H9 (cell line): ENCODE results near the gene PTPN2. TPM values are rescaled to one million over a fixed set of nuclear protein-coding genes. Genes with fewer than 3 reads are reported as not detected.
"Not testable (repeated sequence)": the region's sequence is repeated elsewhere in the genome, so short reads cannot be mapped to it uniquely, and the experiment has no call there.

Experiments used
- DNase-seq: peaks from one replicate; pipeline ENCODE4 v3.0.0-alpha.2; 2017
- H2AFZ ChIP-seq: one replicate; pipeline ENCODE4 v1.6.1; 2013; ENCODE audit warnings: mild to moderate bottlenecking, low read length, control low read depth, moderate library complexity
- H2AK5ac ChIP-seq: 2 replicates; pipeline ENCODE4 v1.6.1; 2013; ENCODE audit warnings: low read length, control low read depth, mixed read lengths; ENCODE audit not compliant: insufficient read length
- H2BK120ac ChIP-seq: one replicate; pipeline ENCODE4 v1.6.1; 2013; ENCODE audit warnings: low read depth, mild to moderate bottlenecking, low read length, control low read depth, inconsistent platforms; ENCODE audit not compliant: poor library complexity, severe bottlenecking
- H2BK12ac ChIP-seq: 2 replicates; pipeline ENCODE4 v1.6.1; 2013; ENCODE audit warnings: low read length, control low read depth, mixed read lengths, low read depth; ENCODE audit not compliant: insufficient read length
- H2BK15ac ChIP-seq: 2 replicates; pipeline ENCODE4 v1.6.1; 2013; ENCODE audit warnings: low read depth, low read length, control low read depth
- H2BK20ac ChIP-seq: one replicate; pipeline ENCODE4 v1.6.1; 2013; ENCODE audit warnings: low read depth, mild to moderate bottlenecking, low read length, control low read depth, inconsistent platforms; ENCODE audit not compliant: poor library complexity, severe bottlenecking
- H2BK5ac ChIP-seq: 2 replicates; pipeline ENCODE4 v1.6.1; 2013; ENCODE audit warnings: low read length, control low read depth, mixed read lengths; ENCODE audit not compliant: insufficient read length
- H3K14ac ChIP-seq: 2 replicates; pipeline ENCODE4 v1.6.1; 2013; ENCODE audit warnings: low read length, control low read depth; ENCODE audit not compliant: insufficient read depth
- H3K18ac ChIP-seq: 2 replicates; pipeline ENCODE4 v1.6.1; 2013; ENCODE audit warnings: low read depth, mild to moderate bottlenecking, mixed read lengths, low read length, control low read depth; ENCODE audit not compliant: insufficient read length
- H3K23ac ChIP-seq: 2 replicates; pipeline ENCODE4 v1.6.1; 2013; ENCODE audit warnings: low read length, control low read depth, mixed read lengths, low read depth; ENCODE audit not compliant: insufficient read length
- H3K23me2 ChIP-seq: 2 replicates; pipeline ENCODE4 v1.6.1; 2013; ENCODE audit warnings: low read depth, mild to moderate bottlenecking, mixed read lengths, low read length, control low read depth; ENCODE audit not compliant: insufficient read length, poor library complexity, severe bottlenecking
- H3K27ac ChIP-seq: 2 replicates; pipeline ENCODE4 v1.5.1; 2013; ENCODE audit warnings: low read length, control low read depth, mixed read lengths, low read depth; ENCODE audit not compliant: insufficient read length
- H3K27me3 ChIP-seq: 2 replicates; pipeline ENCODE4 v1.6.1; 2013; ENCODE audit warnings: low read length, control low read depth, inconsistent platforms; ENCODE audit not compliant: insufficient read depth
- H3K4ac ChIP-seq: 2 replicates; pipeline ENCODE4 v1.6.1; 2013; ENCODE audit warnings: low read depth, mild to moderate bottlenecking, control low read depth, inconsistent platforms, low read length, moderate library complexity
- H3K4me1 ChIP-seq: 2 replicates; pipeline ENCODE4 v1.6.1; 2013; ENCODE audit warnings: low read length, control low read depth, inconsistent platforms; ENCODE audit not compliant: insufficient read depth
- H3K4me2 ChIP-seq: 2 replicates; pipeline ENCODE4 v1.6.1; 2013; ENCODE audit warnings: low read length, control low read depth, mixed read lengths; ENCODE audit not compliant: insufficient read length, insufficient read depth
- H3K56ac ChIP-seq: 2 replicates; pipeline ENCODE4 v1.6.1; 2013; ENCODE audit warnings: low read depth, mild to moderate bottlenecking, mixed read lengths, low read length, control low read depth; ENCODE audit not compliant: insufficient read length
- H3K79me1 ChIP-seq: 2 replicates; pipeline ENCODE4 v1.6.1; 2013; ENCODE audit warnings: low read depth, mild to moderate bottlenecking, moderate library complexity, low read length, control low read depth, inconsistent platforms; ENCODE audit not compliant: insufficient read depth, poor library complexity, severe bottlenecking
- H3K79me2 ChIP-seq: 2 replicates; pipeline ENCODE4 v1.6.1; 2013; ENCODE audit warnings: low read length, control low read depth, inconsistent platforms; ENCODE audit not compliant: insufficient read depth
- H3K9ac ChIP-seq: 2 replicates; pipeline ENCODE4 v1.6.1; 2013; ENCODE audit warnings: low read length, control low read depth, mixed read lengths; ENCODE audit not compliant: insufficient read length; ENCODE audit errors: extremely low read depth
- H3K9me3 ChIP-seq: one replicate; pipeline ENCODE4 v1.6.1; 2013; ENCODE audit warnings: low read depth, low read length, inconsistent platforms; ENCODE audit not compliant: control insufficient read depth
- H3T11ph ChIP-seq: one replicate; pipeline ENCODE4 v1.6.1; 2013; ENCODE audit warnings: mild to moderate bottlenecking, low read length, control low read depth, inconsistent platforms
- H4K20me1 ChIP-seq: one replicate; pipeline ENCODE4 v1.6.1; 2013; ENCODE audit not compliant: control insufficient read depth, insufficient read length, insufficient read depth
- H4K5ac ChIP-seq: 2 replicates; pipeline ENCODE4 v1.6.1; 2013; ENCODE audit warnings: low read depth, mild to moderate bottlenecking, mixed read lengths, low read length, control low read depth; ENCODE audit not compliant: insufficient read length
- H4K8ac ChIP-seq: replicated peaks from 2 replicates; pipeline ENCODE4 v1.6.1; 2013; ENCODE audit warnings: low read length, control low read depth, mixed read lengths, low read depth; ENCODE audit not compliant: insufficient read length
- H4K91ac ChIP-seq: 2 replicates; pipeline ENCODE4 v1.6.1; 2013; ENCODE audit warnings: low read depth, mild to moderate bottlenecking, moderate library complexity, mixed read lengths, low read length, control low read depth; ENCODE audit not compliant: insufficient read length
- H3K27ac Mint-ChIP-seq, 3 experiments: 2 replicates in 2 of 3; 3 replicates in 1 of 3; pipeline ENCODE4 v1.8.0; 2020 to 2021; ENCODE audit warnings: mixed read lengths in 3 of 3, mild to moderate bottlenecking in 1 of 3, moderate library complexity in 1 of 3
- H3K27me3 Mint-ChIP-seq: 2 replicates; pipeline ENCODE4 v1.8.0; 2021; ENCODE audit warnings: low read depth, mild to moderate bottlenecking, moderate library complexity, mixed read lengths
- H3K36me3 Mint-ChIP-seq, 3 experiments: 2 replicates in 2 of 3; 3 replicates in 1 of 3; pipeline ENCODE4 v1.8.0; 2020 to 2021; ENCODE audit warnings: low read depth in 3 of 3, mixed read lengths in 3 of 3; ENCODE audit not compliant: insufficient read depth in 1 of 3
- H3K4me1 Mint-ChIP-seq, 2 experiments: 2 replicates each; pipeline ENCODE4 v1.8.0; 2020; ENCODE audit warnings: mixed read lengths in 2 of 2
- H3K4me3 Mint-ChIP-seq, 2 experiments: 2 replicates in 1 of 2; 3 replicates in 1 of 2; pipeline ENCODE4 v1.8.0; 2020 to 2021; ENCODE audit warnings: mild to moderate bottlenecking in 2 of 2, mixed read lengths in 2 of 2, moderate library complexity in 1 of 2
- H3K9me3 Mint-ChIP-seq, 2 experiments: 2 replicates in 1 of 2; 3 replicates in 1 of 2; pipeline ENCODE4 v1.8.0; 2020; ENCODE audit warnings: mild to moderate bottlenecking in 2 of 2, mixed read lengths in 2 of 2, moderate library complexity in 1 of 2
- CTCF ChIP-seq: fragments of 200-600 bp; sonication (generic); conservative IDR thresholded peaks from 3 replicates; pipeline ENCODE4 v1.8.0; 2021; ENCODE audit warnings: antibody characterized with exemption, mild to moderate bottlenecking
- WGBS: extraction: QIAGEN DNeasy Blood & Tissue Kit; methylation state at CpG from one replicate; pipeline ENCODE4 v1.1.7; 2013; ENCODE audit warnings: missing lambda C conversion rate, low lambda C conversion rate, mixed read lengths; ENCODE audit not compliant: insufficient read length; ENCODE audit errors: extremely low coverage; 5-methylcytosine and 5-hydroxymethylcytosine counted together
- total RNA-seq: library from RNA; stranded (reverse); gene quantifications from 2 replicates; pipeline ENCODE4 v1.2.1, GENCODE V29; 2021

Gene PTPN2
- total RNA-seq, 1 experiment from 2014 or later, result 48.7 TPM

- Mint-ChIP-seq H3K36me3 (no peaks in the 10 kb centered on the region; a peak in 1 of 7 replicates), H3K4me1 (no peaks in the 10 kb centered on the region), H3K27ac (no peak overlapping the region; a peak in 1 of 7 replicates), H3K27me3 (no peaks in the 10 kb centered on the region), H3K4me3 (no peak overlapping the region), H3K9me3 (peaks cover 0 to 5% of the 10 kb centered on the region in 2 experiments; a peak in 2 of 5 replicates)
- no peaks in the 10 kb centered on the region for H3K79me1 ChIP-seq
- peak; percentile 63 for DNase-seq
- TF ChIP-seq CTCF, result no peak
- H3K18ac ChIP-seq, result no peak overlapping the region
- no peak overlapping the region for H3T11ph ChIP-seq
- no peak overlapping the region for H3K9ac ChIP-seq
- no peaks in the 10 kb centered on the region for H3K23me2 ChIP-seq
- no peak overlapping the region for H4K91ac ChIP-seq
- H2BK5ac ChIP-seq, result no peak overlapping the region
- no peak overlapping the region for H3K56ac ChIP-seq
- WGBS, result no CpG with 5 or more reads among the region's 54 CpGs
- no peak overlapping the region for H2AFZ ChIP-seq
- H2BK120ac ChIP-seq, result no peak overlapping the region
- no peaks in the 10 kb centered on the region for H3K79me2 ChIP-seq
- H2BK12ac ChIP-seq, result no peak overlapping the region
- H4K20me1 ChIP-seq, result no peaks in the 10 kb centered on the region
- H3K14ac ChIP-seq, result no peak overlapping the region
- H3K27ac ChIP-seq, result no peak overlapping the region
- H3K23ac ChIP-seq, result no peak overlapping the region
- no peak overlapping the region for H2BK15ac ChIP-seq
- H4K8ac ChIP-seq, result no peak overlapping the region
- H3K4me2 ChIP-seq, result no peak overlapping the region
- no peaks in the 10 kb centered on the region for H3K9me3 ChIP-seq
- H3K4me1 ChIP-seq, result no peaks in the 10 kb centered on the region; the same call in 1 of the 2 replicates
- H3K27me3 ChIP-seq, result no peaks in the 10 kb centered on the region
- no peak overlapping the region for H2BK20ac ChIP-seq
- no peak overlapping the region for H2AK5ac ChIP-seq
- no peak overlapping the region for H4K5ac ChIP-seq
- H3K4ac ChIP-seq, result no peak overlapping the region
Measured at GRCh38 chr18:12776821-12777471, 107.1 kb downstream of the PTPN2 start.

GRCh38 chr18:12776415-12776814 lies 107.6 kb downstream of the PTPN2 start:
- not testable (repeated sequence) for H3K4me2 ChIP-seq, H2BK120ac ChIP-seq, H3K23ac ChIP-seq, H3K4me1 Mint-ChIP-seq, H4K5ac ChIP-seq, H2BK15ac ChIP-seq, H3K23me2 ChIP-seq, H2BK20ac ChIP-seq, H3K79me2 ChIP-seq, H3K9ac ChIP-seq, H3K27ac Mint-ChIP-seq, H2AK5ac ChIP-seq, H3K27ac ChIP-seq, H3K4me1 ChIP-seq, H3K27me3 ChIP-seq, H4K20me1 ChIP-seq, H4K91ac ChIP-seq, H2BK5ac ChIP-seq, H3K18ac ChIP-seq, H3K79me1 ChIP-seq, H2AFZ ChIP-seq, H3K9me3 Mint-ChIP-seq, H3T11ph ChIP-seq, H3K9me3 ChIP-seq, H3K14ac ChIP-seq, H2BK12ac ChIP-seq, H3K4ac ChIP-seq, H3K56ac ChIP-seq, H3K36me3 Mint-ChIP-seq, H3K27me3 Mint-ChIP-seq, H3K4me3 Mint-ChIP-seq, H4K8ac ChIP-seq
- no CpG with 5 or more reads among the region's 7 CpGs for WGBS
- peak; percentile 38 for DNase-seq
